K562 (cell line): ENCODE data around the gene HSPA1L. TPM values are rescaled to one million over a fixed set of nuclear protein-coding genes. Genes with fewer than 3 reads are reported as not detected.
A peak's percentile ranks its signal among the peaks of the same experiment; 100 is the strongest.

Experiments
- GABPB2 ChIP-seq: fragments of 250-450 bp; sonication (Bioruptor Pico); conservative IDR thresholded peaks from 2 replicates; pipeline ENCODE4 v1.5.1; 2021; ENCODE audit warnings: mild to moderate bottlenecking
- HDAC1 ChIP-seq, 2 experiments: fragments of 450-650 bp; IDR thresholded peaks; 2 replicates each; pipeline ENCODE4 v1.6.1; 2016 to 2017; ENCODE audit warnings: inconsistent platforms in 1 of 2, mild to moderate bottlenecking in 1 of 2, moderate library complexity in 1 of 2
- ILK ChIP-seq: fragments of 450-650 bp; IDR thresholded peaks from 2 replicates; pipeline ENCODE4 v1.6.1; 2016; ENCODE audit warnings: missing genetic modification characterization, low read depth, mild to moderate bottlenecking, missing compliant biosample characterization, moderate library complexity, borderline replicate concordance
- NFE2L1 ChIP-seq: fragments of 450-650 bp; IDR thresholded peaks from 2 replicates; pipeline ENCODE4 v1.6.1; 2016; ENCODE audit warnings: missing genetic modification characterization, low read depth, mild to moderate bottlenecking, missing compliant biosample characterization, moderate library complexity, borderline replicate concordance
- PHF21A ChIP-seq: fragments of 450-650 bp; IDR thresholded peaks from 2 replicates; pipeline ENCODE4 v1.6.1; 2017; ENCODE audit warnings: low read depth, borderline replicate concordance
- PYGO2 ChIP-seq: fragments of 450-650 bp; IDR thresholded peaks from 2 replicates; pipeline ENCODE4 v1.6.1; 2016; ENCODE audit warnings: mild to moderate bottlenecking, missing genetic modification characterization, moderate library complexity, missing compliant biosample characterization
- STAT5B ChIP-seq: fragments of 250-450 bp; sonication (Bioruptor Pico); IDR thresholded peaks from 2 replicates; pipeline ENCODE4 v1.8.0; 2021; ENCODE audit warnings: mild to moderate bottlenecking, inconsistent platforms
- TEAD4 ChIP-seq, 2 experiments: sonication (generic) in 1 of 2; formaldehyde crosslinking in 1 of 2; IDR thresholded peaks; 2 replicates each; pipeline versions ENCODE4 v1.6.1 to v1.8.0; 2012 to 2022; ENCODE audit warnings: borderline replicate concordance in 1 of 2, inconsistent platforms in 1 of 2, low read length in 1 of 2, mild to moderate bottlenecking in 1 of 2, missing genetic modification reagents in 1 of 2
- ZNF699 ChIP-seq: fragments of 250-450 bp; sonication (Bioruptor Pico); IDR thresholded peaks from 2 replicates; pipeline ENCODE4 v1.8.0; 2021; ENCODE audit warnings: mild to moderate bottlenecking, moderate library complexity; ENCODE audit not compliant: insufficient replicate concordance
- polyA plus RNA-seq, 8 experiments: library from polyadenylated mRNA; depleted of rRNA in 4 of 8; stranded (reverse) in 5 of 8; unstranded in 3 of 8; fragments of >200 nt; fragmentation: Nextera tagmentation in 2 of 8; fragmentation: Illumina TruSeq in 1 of 8; extraction: Ambion mirVana in 2 of 8; extraction: Trizol in 1 of 8; gene quantifications; 2 replicates each; pipeline versions ENCODE4 v1.2.1 to v1.2.3, GENCODE V29; 2011 to 2014; ENCODE audit warnings: inconsistent platforms in 1 of 8, missing spikeins in 1 of 8
- total RNA-seq, 7 experiments: library from RNA; depleted of rRNA in 6 of 7; stranded (reverse); fragments of >200 nt in 6 of 7; fragmentation: Illumina TruSeq in 2 of 7; extraction: Trizol in 2 of 7; gene quantifications; 2 replicates each; pipeline versions ENCODE4 v1.2.1 to v1.2.3, GENCODE V29; 2011 to 2021; ENCODE audit warnings: low replicate concordance in 1 of 7
- TF ChIP-seq, protein P1 (sequence below), 2 experiments: IDR thresholded peaks; 2 replicates each; pipeline ENCODE4 v1.6.1; 2012; ENCODE audit warnings: improper control_type of control experiment in 2 of 2, low read depth in 2 of 2, low read length in 2 of 2, borderline replicate concordance in 1 of 2
- TF ChIP-seq, protein P2 (sequence below), 2 experiments: fragments of 450-650 bp in 1 of 2; sonication (generic) in 1 of 2; formaldehyde crosslinking in 1 of 2; IDR thresholded peaks; 2 replicates each; pipeline versions ENCODE4 v1.7.1 to v1.9.0; 2016 to 2022; ENCODE audit warnings: inconsistent platforms in 1 of 2, mild to moderate bottlenecking in 1 of 2, missing genetic modification reagents in 1 of 2
- TF ChIP-seq, protein P3 (sequence below), 2 experiments: IDR thresholded peaks; 2 replicates each; pipeline ENCODE4 v1.6.1; 2011; ENCODE audit warnings: borderline replicate concordance in 1 of 2, control low read depth in 1 of 2, low read depth in 1 of 2, low read length in 1 of 2, mild to moderate bottlenecking in 1 of 2, mixed read lengths in 1 of 2, moderate library complexity in 1 of 2; ENCODE audit not compliant: insufficient read depth in 1 of 2, insufficient read length in 1 of 2, poor library complexity in 1 of 2, severe bottlenecking in 1 of 2; ENCODE audit errors: extremely low read depth in 1 of 2

Gene HSPA1L
- total and polyA plus RNA-seq, 9 of the 15 experiments (the other 6 are each of a cell fraction or from before 2014, with no cell fraction given), result 0.14 to 2.1 (median 1.3) TPM

DNA sequence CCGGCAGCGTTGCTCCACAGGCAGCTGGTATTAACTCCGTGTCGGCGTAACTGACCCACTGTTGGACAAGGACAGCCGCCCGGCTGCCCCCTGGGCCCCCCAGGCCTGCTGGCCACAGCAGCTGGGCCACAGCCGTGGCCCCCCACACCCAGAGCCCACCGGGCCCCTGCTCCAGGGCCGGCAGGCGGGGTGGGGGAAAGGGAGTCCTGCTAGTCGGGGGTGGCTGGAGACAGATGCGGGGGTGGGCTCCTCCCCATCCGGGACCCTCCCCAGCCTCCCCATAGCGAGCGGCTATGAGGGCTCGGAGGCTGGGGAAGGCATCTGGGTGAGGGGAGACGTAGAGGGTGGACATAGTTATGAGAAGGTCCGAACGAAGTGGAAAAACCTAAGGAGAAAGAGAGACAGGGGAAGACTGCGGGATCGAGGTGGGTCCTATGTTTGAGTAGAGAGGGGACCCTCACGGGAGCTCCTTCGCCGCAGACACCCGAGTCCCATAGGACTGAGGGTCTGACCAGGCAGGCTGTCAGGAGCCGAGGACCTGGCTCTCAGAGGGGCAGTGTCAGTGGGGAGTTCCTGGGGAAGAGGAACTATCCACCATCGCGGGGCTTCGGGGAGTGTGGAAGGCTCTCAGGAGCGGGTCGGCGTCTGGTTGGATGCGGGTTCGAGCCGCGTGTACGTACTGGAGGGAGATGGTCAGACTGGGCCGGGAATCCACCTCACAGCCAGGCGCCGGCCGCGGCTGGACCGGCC is 20.0 kb downstream of the HSPA1L start (continued):
- TF ChIP-seq, protein P1, sequence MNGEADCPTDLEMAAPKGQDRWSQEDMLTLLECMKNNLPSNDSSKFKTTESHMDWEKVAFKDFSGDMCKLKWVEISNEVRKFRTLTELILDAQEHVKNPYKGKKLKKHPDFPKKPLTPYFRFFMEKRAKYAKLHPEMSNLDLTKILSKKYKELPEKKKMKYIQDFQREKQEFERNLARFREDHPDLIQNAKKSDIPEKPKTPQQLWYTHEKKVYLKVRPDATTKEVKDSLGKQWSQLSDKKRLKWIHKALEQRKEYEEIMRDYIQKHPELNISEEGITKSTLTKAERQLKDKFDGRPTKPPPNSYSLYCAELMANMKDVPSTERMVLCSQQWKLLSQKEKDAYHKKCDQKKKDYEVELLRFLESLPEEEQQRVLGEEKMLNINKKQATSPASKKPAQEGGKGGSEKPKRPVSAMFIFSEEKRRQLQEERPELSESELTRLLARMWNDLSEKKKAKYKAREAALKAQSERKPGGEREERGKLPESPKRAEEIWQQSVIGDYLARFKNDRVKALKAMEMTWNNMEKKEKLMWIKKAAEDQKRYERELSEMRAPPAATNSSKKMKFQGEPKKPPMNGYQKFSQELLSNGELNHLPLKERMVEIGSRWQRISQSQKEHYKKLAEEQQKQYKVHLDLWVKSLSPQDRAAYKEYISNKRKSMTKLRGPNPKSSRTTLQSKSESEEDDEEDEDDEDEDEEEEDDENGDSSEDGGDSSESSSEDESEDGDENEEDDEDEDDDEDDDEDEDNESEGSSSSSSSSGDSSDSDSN (IDR thresholded peaks at IDR 0.05; ENCODE audit: borderline replicate concordance in 1 of 2, low read depth in 2 of 2, low read length in 2 of 2), result peak in 1 of 2 experiments; percentile 60; a peak in 1 of 4 replicates
- TF ChIP-seq GABPB2 (no peak), ZNF699 (CRISPR knock-in tag) (no peak), PHF21A (peak; percentile 65; the same call in 1 of the 2 replicates), PYGO2 (tag) (no peak), NFE2L1 (tag) (no peak), STAT5B (CRISPR knock-in tag) (no peak), ILK (no peak), TEAD4 (IDR thresholded peaks at IDR 0.05; ENCODE audit: low read length) (no peak; the same call in 1 of the 2 replicates), TEAD4 (CRISPR knock-in tag; IDR thresholded peaks at IDR 0.05; ENCODE audit: borderline replicate concordance) (no peak), HDAC1 (IDR thresholded peaks at IDR 0.05) (no peak)
- TF ChIP-seq, protein P2, sequence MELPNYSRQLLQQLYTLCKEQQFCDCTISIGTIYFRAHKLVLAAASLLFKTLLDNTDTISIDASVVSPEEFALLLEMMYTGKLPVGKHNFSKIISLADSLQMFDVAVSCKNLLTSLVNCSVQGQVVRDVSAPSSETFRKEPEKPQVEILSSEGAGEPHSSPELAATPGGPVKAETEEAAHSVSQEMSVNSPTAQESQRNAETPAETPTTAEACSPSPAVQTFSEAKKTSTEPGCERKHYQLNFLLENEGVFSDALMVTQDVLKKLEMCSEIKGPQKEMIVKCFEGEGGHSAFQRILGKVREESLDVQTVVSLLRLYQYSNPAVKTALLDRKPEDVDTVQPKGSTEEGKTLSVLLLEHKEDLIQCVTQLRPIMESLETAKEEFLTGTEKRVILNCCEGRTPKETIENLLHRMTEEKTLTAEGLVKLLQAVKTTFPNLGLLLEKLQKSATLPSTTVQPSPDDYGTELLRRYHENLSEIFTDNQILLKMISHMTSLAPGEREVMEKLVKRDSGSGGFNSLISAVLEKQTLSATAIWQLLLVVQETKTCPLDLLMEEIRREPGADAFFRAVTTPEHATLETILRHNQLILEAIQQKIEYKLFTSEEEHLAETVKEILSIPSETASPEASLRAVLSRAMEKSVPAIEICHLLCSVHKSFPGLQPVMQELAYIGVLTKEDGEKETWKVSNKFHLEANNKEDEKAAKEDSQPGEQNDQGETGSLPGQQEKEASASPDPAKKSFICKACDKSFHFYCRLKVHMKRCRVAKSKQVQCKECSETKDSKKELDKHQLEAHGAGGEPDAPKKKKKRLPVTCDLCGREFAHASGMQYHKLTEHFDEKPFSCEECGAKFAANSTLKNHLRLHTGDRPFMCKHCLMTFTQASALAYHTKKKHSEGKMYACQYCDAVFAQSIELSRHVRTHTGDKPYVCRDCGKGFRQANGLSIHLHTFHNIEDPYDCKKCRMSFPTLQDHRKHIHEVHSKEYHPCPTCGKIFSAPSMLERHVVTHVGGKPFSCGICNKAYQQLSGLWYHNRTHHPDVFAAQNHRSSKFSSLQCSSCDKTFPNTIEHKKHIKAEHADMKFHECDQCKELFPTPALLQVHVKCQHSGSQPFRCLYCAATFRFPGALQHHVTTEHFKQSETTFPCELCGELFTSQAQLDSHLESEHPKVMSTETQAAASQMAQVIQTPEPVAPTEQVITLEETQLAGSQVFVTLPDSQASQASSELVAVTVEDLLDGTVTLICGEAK (IDR thresholded peaks at IDR 0.05), result 0 out of 2 replicates have a peak, but pooled peaks have one; percentile 50
- TF ChIP-seq, protein P2 (CRISPR knock-in tag; IDR thresholded peaks at IDR 0.05), result no peak
- TF ChIP-seq, protein P3, sequence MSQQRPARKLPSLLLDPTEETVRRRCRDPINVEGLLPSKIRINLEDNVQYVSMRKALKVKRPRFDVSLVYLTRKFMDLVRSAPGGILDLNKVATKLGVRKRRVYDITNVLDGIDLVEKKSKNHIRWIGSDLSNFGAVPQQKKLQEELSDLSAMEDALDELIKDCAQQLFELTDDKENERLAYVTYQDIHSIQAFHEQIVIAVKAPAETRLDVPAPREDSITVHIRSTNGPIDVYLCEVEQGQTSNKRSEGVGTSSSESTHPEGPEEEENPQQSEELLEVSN (IDR thresholded peaks at IDR 0.05; ENCODE audit: borderline replicate concordance in 1 of 2, extremely low read depth in 1 of 2, insufficient read depth in 1 of 2, insufficient read length in 1 of 2, low read depth in 1 of 2, low read length in 1 of 2, poor library complexity in 1 of 2, severe bottlenecking in 1 of 2), result peak in 1 of 2 experiments; percentile 87
